GM21825 (cell line): ENCODE measurements around the gene WNK2.

Experiments used
- ATAC-seq: cut with Tn5 transposase; IDR thresholded peaks from one replicate; pipeline ENCODE4 v1.9.1; 2021; ENCODE audit warnings: mild to moderate bottlenecking, moderate library complexity; ENCODE audit not compliant: unreplicated experiment

Gene WNK2

GRCh38 chr9:93303258-93303771, 119.4 kb downstream of the WNK2 start:
- ATAC-seq = no peak

DNA sequence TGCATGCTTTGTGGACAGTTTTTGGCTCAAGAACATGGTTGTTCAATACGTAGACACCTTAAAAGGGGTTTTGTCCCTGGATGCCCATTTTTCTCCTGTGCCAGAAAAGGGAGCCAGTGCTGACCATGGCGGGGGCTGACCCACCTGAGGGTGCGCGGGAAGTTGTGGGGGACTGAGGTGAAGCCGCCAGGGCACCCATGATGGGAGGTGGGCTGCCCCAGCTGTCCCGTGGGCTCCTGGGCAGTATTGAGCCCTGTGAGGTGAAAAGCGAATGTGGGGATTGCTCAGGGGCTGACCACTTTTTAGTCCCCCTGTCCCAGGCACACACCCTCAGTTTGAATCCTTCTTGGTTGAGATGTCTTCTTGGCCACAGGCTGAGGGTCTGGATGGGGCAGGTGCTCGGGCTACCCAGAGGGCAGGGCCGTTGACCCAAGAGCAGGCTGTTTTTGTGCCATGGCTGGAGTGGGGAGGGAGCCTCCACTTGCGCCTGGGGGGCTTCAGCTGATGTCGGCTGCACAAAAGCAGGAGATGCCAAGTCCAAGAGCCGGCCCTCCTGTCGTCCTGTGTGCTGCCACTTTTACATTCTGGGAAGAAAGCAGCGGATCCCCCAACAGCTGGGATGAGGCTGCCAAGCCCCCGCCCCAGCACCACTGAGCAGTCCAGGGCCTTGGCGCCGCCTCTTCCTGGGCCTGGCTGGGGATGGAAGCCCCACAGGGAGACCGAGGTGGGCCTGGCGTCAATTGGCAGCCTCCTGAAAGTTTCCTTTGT, 120.1 kb downstream of the WNK2 start:
- no peak for ATAC-seq

DNA sequence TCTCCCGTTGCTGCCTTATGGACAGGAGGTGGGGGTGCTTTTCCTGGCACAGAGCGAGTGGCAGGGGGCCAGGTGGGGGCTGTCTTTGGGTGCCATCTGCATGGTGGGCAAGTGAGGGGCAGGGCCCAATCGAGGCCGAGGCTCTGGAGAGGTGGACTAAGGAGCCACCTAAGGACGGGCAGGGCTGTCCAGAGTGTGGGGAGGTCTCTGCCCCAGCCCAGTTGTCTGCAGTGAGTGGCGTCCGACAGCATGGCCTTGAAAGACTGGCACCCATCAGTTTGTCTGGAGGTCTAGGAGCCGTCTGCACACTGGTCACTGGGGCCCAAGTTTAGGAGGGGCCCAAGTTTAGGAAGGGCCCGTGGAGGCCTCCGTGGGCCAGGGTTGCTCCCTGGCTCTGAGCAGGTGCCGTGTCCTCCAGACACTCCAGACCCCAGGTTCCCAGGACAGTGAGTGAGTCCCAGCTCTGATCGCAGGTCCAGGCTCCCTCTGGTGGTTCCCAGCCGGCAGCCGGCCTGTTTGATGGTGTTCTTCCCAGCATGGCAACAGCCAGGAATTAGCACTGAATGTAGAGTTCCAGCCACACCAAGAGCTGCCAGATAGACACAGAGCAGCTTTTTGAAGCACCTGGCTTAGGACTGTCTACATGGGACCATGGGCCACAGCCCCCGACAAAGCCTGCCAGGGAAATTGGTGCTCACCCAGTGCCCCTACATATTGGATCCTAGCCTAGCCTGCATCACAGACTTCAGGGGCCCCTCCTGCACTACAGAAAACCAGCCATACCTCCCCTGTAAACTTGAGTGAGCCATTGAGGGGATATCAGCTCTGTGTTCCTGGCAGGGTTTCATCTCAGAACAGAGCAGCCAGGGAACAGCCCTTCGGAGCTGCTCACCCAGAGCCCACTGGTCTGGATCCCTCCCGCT, 120.9 kb downstream of the WNK2 start:
- ATAC-seq = no peak

- ATAC-seq = no peak
Observed at GRCh38 chr9:93305497-93306020, 121.6 kb downstream of the WNK2 start.

DNA sequence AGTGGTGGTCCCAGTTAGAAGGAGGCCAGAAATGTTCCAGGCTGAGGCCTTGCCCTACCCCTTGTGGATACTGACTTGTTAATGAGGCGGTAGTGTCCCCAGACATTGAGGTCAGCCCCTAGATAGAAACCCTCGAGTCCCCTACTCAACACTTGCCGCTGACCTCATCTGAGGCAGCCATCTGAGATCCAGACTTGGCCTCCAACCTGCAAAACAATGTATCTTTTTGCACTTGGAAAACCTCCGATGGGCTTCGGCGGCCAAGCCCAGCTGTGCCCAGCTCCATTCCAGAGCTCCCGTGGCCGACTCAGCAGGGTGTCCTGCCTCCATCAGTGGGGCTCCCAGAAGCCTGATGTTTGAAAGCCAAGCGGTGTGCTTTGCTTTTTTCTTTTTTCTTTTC, 122.1 kb downstream of the WNK2 start:
- ATAC-seq = no peak

- no peak for ATAC-seq
Observed at GRCh38 chr9:93306579-93307091, 122.7 kb downstream of the WNK2 start.

DNA sequence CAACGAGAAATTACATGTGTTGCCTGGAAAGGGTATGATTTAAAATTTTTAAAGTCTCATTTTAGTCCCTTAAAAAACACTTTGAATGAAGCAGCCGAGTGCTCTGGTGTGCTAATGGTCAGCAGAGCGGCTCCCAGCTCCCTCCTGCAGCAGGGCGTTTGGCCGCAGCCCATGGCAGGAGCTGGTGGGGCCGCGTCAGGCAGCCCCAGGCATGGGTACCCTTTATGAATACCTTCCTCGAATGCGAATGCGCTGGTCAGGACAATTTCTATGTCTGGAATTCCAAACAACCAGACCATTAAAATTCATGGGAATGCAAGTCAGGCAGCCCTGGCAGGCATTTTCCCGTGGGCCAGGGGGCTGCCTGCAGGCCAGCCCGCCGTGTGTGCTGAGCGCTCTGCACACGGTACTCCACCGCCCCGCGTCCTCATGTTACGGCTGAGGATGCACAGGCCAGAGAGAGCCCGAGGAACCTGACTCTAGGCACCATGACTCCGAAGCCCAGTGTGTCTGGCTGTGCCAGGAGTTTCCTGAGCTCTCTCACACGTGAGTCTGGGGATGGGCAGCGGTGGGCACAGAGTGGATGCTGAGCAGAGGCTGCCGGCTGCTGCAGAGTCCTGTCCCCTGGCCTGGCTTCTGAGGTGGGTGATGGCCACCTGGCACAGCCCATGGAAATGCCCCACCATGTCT, 123.7 kb downstream of the WNK2 start:
- no peak for ATAC-seq

DNA sequence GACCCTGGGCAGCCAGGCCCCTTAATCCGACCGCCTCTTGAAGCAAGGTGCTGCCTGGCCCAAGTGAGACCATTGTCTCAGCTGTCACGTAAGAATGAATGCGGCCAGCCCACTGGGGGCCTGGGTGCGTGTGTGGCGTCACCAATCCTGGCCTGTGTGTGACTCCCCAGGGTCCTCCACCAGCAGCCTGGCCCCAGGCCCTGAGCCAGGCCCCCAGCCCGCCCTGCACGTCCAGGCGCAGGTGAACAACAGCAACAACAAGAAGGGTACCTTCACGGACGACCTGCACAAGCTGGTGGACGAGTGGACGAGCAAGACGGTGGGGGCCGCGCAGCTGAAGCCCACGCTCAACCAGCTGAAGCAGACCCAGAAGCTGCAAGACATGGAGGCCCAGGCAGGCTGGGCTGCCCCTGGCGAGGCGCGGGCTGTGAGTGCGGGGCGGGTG, 124.2 kb downstream of the WNK2 start:
- ATAC-seq = no peak

- ATAC-seq = no peak
Observed at GRCh38 chr9:93308676-93309075, 124.7 kb downstream of the WNK2 start.

DNA sequence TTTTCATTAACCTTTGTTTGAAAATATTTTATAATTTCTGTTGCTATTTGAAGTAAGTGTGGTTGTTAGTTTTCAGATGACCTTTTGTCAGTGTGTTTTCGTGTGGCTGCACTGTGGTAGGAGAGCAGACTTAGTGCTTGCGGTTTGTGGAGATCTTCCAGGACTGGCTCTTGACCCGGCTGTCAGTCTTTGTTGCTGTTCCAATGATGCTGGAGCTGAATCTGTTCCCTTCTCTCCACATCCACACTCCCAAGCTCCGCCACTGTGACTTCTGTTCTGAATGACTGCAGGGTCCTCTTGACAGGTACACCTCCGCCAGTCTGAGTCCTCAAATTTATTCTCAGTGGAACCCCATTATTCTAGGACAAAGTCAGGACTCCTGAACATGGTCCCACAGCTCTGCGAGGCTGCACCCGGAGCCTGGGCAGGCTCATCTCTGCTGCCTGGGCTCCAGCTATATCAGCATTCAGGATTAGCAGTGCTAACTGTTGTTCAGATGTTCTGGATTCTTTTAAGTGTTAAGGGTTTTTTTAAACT, 126.0 kb downstream of the WNK2 start:
- ATAC-seq = no peak

- no peak for ATAC-seq
Observed at GRCh38 chr9:93315118-93315517, 131.2 kb downstream of the WNK2 start.

GRCh38 chr9:93315960-93316359, 132.0 kb downstream of the WNK2 start:
- no peak for ATAC-seq

- no peak for ATAC-seq
Observed at GRCh38 chr9:93316726-93317494, 133.0 kb downstream of the WNK2 start.

GRCh38 chr9:93317495-93318094, 133.7 kb downstream of the WNK2 start:
- no peak for ATAC-seq

DNA sequence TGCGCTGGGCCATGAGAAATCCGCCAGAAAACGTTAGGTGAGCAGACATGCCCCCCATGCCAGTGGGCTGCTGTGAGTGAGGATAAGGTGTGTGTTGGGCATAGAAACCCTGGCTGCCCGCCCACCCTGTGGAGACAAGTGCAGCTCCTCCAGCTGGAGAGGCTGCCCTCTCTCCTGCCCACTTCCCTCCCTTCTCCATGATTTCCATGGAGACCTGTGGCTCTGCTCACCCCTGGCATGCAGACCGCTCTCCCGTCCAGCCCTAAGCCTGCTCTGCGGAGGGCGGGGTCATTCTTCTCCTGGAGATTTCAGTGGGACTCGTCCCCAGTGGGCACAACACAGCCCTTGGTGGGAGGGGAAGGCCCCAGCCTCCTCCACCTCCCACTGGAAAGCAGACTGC, 134.5 kb downstream of the WNK2 start:
- no peak for ATAC-seq

- no peak for ATAC-seq
Observed at GRCh38 chr9:93319301-93319991, 135.5 kb downstream of the WNK2 start.

DNA sequence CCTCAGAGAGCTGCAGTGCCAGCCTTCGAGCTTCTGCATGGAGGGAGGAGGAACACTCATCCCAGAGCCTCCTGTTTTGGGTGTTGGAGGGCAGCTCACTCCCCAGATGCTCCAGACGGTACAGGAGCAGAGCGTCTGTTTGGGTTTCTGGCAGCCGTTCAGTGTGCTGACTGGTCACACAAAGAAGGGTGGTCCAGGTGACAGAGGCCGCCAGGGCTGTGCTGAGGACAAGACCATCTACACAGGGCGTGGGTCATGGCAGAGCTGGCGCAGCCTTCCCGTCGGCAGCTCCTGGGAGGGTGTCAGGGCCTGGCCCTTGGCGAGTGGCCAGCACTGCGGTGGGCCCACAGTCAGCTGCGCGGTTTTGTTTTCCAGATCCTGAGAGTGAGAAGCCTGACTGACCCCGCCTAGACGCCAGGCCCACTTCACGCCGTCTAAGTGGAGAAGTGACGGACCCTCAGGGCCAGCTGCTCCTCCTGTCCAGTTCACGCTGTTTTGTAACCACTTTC, 136.1 kb downstream of the WNK2 start:
- no peak for ATAC-seq

- ATAC-seq = no peak
Observed at GRCh38 chr9:93320591-93321219, 136.8 kb downstream of the WNK2 start.
